Activated CD4-positive, alpha-beta T cell treated with anti-CD3 and anti-CD28 coated beads for 1 hour (primary cell): ENCODE results near the gene ABHD5.

Source experiments
- DNase-seq: peaks from one replicate; pipeline ENCODE4 v3.0.0-alpha.2; 2020

ABHD5 gene

DNA sequence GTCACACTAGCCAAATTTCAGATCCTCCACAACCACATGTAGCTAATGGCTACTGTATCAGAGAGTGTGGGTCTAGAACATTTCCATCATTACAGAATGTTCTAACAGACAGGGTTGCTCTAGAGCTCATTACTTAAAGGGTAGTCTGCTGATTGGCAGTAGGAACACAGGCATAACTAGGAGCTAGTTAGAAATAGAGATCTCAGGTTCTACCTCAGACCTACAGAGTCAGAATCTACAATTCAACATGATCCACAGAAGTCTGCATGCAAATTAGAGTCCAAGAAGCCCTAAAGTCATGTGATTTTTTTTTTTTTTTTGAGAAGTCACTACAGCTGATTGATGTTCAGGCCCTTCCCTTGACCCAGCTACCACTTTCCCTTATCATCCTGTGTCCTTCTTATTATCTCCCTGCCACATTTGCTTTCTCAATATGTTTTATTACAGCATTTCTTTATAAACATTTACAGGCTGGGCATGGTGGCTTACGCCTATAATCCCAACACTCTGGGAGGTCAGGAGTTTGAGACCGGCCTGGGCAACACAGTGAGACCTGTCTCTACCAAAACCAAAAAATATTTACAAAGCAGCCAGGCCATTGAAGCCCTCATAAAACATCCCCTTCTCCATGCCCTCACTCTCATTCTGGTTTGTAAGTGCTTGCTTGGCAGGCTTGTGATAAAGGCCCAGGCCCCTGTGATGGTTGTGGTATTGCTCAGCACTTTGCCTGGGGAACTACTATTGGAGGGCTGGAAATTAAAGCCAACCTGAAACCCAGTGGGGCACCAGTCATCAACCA lies 3.8 kb upstream of the ABHD5 start:
- DNase-seq = no peak

DNA sequence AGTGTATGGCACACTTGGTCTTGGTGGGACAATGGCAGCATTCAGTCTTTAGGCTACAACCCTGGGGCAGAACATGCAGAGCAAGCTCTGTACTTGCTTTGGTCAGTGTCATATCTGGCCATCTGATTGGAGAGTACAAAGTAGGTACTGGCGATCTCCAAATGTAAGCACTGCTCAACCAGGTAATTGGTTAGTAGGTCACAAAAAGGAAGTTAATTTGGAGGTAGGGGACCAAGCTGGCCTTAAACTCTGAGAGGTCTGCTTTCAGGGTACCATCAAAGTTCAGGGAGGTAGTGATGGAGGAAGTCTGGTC lies 3.3 kb upstream of the ABHD5 start:
- no peak for DNase-seq

DNA sequence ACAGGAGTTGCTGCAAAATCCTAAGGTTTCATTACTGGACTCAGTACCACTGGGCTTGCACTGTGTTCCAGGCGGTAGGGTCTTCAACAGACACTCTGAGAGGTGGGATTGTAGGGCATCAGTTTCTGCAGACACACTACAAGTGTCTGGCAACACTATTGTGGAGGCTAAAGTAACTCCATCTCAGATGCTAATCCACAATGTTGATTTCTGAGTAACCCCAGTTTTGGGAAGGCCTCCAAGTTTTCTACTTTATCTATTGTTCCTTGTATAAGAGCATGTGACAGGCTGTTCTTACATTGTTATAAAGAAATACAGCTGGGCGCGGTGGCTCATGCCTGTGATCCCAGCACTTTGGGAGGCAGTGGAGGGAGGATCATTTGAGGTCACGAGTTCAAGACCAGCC lies 2.5 kb upstream of the ABHD5 start:
- DNase-seq = no peak

DNA sequence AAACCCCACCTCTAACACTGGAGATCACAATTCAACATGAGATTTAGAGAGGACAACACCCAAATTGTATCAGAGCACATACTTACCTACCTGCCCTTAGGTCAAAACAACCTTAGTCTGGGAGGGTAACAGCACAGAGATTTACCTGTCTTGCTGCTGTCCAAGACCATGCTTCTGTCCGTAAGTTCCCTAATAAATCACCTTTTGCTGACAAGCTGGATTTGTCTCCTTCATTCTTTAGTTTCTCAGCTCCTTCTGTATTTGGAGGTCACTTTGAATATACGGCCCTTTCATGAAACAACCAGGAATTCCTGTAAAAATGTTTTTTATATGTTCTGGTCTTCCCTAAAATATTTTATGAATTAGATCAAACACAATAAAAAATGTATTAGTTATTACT lies 1.6 kb upstream of the ABHD5 start:
- no peak for DNase-seq

DNA sequence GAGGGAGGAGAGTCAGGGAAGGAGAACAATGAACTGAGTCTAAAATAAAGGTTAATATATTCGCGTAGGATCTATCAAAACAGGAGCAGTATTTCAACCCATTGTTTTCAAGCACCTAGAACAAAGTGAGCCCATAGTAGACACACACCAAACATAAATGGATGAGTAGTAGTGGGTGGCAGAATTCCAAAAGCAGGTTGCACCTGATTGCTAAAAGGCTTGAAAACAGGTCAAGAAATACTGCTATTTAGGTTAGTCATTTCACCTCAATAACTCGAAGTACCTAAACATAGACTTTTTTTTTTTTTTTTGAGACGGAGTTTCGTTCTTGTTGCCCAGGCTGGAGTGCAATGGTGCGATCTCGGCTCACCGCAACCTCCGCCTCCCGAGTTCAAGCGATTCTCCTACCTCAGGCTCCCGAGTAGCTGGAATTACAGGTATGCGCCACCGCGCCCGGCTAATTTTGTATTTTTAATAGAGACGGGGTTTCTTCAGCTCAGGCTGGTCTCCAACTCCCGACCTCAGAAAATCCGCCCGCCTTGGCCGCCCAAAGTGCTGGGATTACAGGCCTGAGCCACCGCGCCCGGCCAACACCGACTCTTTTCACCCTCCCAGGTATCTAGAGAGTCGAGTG lies 855 bp upstream of the ABHD5 start:
- DNase-seq = no peak

GRCh38 chr3:43691120-43691995 lies 620 bp downstream of the ABHD5 start:
- peak; percentile 12 for DNase-seq

- no peak for DNase-seq
These were observed 1.5 kb downstream of the ABHD5 start for GRCh38 chr3:43692085-43692855.

GRCh38 chr3:43692971-43693370 lies 2.2 kb downstream of the ABHD5 start:
- no peak for DNase-seq

GRCh38 chr3:43693594-43693993 lies 2.9 kb downstream of the ABHD5 start:
- no peak for DNase-seq

DNA sequence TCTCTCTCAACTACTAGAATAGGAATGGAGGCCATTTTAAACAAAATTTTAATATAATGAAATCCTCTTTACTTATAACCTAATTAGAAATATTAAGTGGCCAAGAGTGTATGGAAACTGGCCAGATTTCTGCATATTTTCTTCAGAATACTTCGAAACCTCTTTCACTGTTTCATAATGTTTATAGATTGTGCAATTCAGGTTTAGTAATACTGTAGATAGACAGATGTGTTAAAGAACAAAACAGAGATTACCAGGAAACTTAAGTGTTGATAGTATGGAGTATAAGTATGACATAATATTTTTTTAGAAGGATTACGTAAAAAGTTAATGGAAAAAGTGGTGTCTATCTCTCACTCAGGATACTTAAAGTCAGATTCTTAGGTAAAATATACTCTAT lies 4.7 kb downstream of the ABHD5 start:
- DNase-seq = no peak

GRCh38 chr3:43695863-43696262 lies 5.1 kb downstream of the ABHD5 start:
- DNase-seq = no peak

GRCh38 chr3:43696441-43696840 lies 5.7 kb downstream of the ABHD5 start:
- no peak for DNase-seq

DNA sequence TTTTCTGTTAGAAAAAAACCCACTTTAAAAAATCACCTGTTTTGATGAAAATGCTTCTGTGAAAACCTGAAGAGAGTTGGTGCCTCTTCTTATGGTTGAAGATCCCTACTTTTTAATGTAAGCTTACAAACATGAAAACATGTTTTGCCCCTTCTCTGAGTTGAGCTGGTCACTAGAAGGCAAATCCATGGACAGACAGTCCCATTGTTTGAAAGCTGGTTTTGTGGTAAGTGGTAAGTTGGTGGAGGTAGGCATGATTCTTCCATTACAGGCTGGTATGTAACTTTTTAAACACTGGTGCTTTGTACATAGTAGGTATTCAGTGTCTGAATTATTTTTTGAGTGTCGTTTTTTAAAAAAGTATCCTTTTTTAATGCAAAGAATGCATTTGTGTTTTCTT lies 6.1 kb downstream of the ABHD5 start:
- no peak for DNase-seq

- DNase-seq = no peak
These were observed 9.1 kb downstream of the ABHD5 start for GRCh38 chr3:43699864-43700263.

DNA sequence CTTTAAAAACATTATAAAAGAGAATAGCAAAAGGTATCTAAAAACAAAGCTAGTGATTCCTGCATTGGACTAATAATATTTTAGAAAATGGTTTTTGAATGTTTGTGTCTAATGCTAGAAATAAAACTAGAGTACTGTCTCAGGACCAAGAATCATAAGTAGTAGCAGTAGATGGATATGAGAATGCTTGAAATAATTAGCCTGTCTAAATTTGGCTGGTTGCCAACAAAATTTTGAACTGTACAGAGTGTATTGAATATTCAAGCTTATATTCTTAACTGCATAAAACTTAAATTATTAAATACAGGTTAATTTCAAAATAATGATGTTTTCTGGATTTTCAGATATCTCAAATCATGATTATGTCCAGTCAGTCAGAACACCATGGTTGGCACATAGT lies 14.0 kb downstream of the ABHD5 start:
- no peak for DNase-seq

- DNase-seq = no peak
These were observed 15.6 kb downstream of the ABHD5 start for GRCh38 chr3:43706342-43706741.

DNA sequence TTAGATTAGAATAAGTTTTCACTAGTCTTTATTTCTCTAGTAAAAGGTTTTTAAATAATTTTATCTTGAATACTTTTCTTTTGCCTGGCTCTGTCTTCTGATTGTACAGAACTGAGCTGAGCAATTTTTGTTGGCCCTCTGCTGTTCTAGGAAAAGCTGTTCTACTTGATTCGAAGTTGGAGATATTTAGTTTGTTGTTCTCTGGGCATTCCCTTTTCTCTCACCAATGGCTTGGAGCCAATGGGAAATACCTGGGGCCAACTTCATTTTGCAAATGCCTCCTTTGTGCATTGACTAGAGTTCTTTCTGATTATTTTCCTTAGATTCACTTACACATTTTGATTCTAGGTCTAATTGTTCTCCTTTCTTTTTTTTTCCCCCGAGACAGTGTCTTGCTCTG lies 16.5 kb downstream of the ABHD5 start:
- no peak for DNase-seq

DNA sequence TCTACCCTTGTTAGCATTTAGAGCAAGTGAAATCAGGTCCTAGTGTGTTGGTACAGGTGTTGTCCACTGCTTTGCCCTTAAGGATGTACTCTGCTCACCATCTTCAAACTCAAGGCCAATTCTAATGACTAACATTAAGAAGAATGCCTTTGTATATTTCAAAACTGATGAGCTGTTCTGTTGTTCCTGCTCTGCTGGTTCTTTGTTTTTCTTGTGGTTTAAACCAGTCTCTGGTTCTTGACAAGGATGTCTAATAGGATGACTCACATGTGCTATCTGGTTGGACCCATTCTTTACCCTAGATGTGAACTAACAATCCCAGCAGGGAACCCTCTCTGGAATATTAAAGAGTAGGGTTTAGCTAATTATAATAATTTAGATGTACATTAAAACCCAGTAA lies 17.3 kb downstream of the ABHD5 start:
- no peak for DNase-seq

- no peak for DNase-seq
These were observed 18.3 kb downstream of the ABHD5 start for GRCh38 chr3:43709022-43709421.

DNA sequence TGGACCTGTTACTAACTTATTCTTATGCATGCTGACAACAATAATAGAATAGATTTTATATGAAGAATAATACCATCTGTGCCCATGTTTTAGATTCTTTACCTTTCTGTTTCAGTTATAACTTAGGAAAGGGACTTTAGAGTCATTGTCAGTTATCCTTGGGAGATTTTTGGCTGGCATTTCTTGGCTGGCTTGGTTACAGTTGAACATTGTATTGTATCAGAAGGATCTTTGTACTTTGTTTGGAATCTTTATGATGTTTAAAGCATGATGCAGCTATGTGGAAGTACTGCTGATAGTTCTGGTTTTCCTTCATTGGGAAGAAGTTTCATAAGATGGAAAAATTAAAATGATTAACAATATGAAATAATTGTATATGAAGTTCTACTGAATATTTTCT lies 19.9 kb downstream of the ABHD5 start:
- no peak for DNase-seq

- no peak for DNase-seq
These were observed 27.6 kb downstream of the ABHD5 start for GRCh38 chr3:43718296-43718695.

DNA sequence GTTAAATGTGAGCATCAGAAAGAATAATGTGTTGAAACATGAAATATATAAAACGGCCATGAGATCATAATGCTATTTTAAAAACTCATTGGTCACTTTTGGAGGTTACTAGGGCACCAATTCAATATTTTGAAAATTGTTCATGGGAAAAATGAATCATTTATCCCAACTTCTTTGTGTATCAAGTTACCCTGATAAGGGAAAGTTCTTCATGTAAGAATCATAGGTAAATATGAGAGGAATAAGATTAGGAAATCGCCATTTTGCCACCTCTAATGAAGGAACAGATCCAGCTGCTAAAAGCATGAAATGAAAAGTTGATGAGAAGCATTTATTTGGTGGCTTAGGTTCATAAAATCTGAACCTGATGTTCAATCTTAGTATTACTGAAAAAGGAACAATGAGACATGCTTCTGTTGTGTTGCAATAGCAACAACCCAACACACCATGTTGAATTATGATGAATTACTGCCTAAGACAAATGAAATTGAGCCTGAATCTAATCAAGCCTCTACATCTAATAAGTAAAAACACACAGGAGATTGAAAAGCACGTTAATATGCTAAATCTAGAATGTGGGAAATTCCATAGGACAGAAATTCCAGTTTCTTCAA lies 32.5 kb downstream of the ABHD5 start:
- DNase-seq = no peak

DNA sequence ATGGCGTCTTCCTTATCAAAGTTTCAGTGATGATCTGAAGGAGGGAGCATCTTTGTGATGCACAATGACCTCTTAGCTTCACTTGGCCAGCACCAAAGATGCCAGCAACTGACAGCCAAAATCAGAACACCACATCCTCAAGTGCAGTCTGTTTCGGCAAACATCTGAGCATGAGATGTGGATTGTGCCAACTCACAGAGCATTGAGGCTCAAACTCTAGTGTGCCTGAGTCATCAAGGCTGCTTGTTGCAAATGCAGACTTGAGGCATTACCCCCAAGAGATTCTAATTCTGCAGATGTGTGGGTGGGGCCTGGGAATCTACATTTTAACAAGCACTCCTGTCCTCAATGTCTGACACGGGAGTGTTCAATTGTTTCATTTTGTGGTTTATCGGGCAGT lies 35.8 kb downstream of the ABHD5 start:
- no peak for DNase-seq
